ENCODE measurements around the gene PRSS36. TPM values are rescaled to one million over a fixed set of nuclear protein-coding genes. Genes with fewer than 3 reads are reported as not detected.
"Not testable (repeated sequence)": the region's sequence is repeated elsewhere in the genome, so short reads cannot be mapped to it uniquely, and the experiment has no call there.

Gene PRSS36
- total and polyA plus RNA-seq, 9 of the 15 experiments (the other 6 are each of a cell fraction or from before 2014, with no cell fraction given) = 0.09 to 1.2 (median 0.54) TPM; not detected in 2

DNA sequence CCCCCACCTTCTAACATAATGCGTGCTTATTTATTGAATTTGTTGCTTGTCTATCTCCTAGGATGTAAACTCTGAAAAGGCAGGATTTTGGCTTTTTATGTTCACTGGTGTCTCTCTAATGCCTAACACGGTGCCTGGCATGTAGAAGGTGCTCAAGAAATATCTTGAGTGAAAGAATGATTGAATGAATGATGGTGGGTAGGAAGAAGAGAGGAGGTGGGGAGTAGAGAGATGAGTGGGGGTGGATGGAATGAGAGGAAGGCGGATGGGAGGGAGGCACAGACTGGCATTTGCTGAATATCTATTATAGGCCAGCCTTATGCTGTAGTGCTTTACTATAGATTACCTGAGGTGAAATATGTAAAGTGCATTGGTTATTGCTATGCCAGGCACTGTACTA, 2.3 kb downstream of the PRSS36 start:
- Histone ChIP-seq H3K4me1 (replicated peaks in 1 of 2; ENCODE audit: control insufficient read depth in 2 of 2, insufficient read depth in 2 of 2, low read length in 2 of 2) (peaks cover 2 to 34% of the 10 kb centered on the region in 2 experiments; a peak in 4 of 5 replicates), H3K36me3 (ENCODE audit: control insufficient read depth, insufficient read depth, low read length) (no peaks in the 10 kb centered on the region), H3K4me3 (no peak overlapping the region), H3K27ac (ENCODE audit: extremely low read depth, low read depth, low read length) (no peak overlapping the region), H3K27me3 (ENCODE audit: control insufficient read depth in 2 of 2, insufficient read depth in 2 of 2, low read length in 2 of 2) (peaks cover 15 to 21% of the 10 kb centered on the region in 2 experiments; a peak in 4 of 5 replicates), H3K9ac (ENCODE audit: insufficient read depth in 1 of 2, low read depth in 2 of 2, low read length in 2 of 2) (no peak overlapping the region), H2AFZ (ENCODE audit: low read depth, low read length) (no peak overlapping the region), H3K4me2 (ENCODE audit: insufficient read depth, low read length) (peak overlapping the region; percentile 67; the same call in 1 of the 2 replicates), H3K79me2 (ENCODE audit: control insufficient read depth, insufficient read depth, low read length) (no peaks in the 10 kb centered on the region), H3K9me3 (replicated peaks; ENCODE audit: control insufficient read depth, insufficient read depth, low read depth, low read length) (no peaks in the 10 kb centered on the region), H3K9me1 (ENCODE audit: control insufficient read depth, insufficient read depth, low read length) (no peaks in the 10 kb centered on the region), H4K20me1 (replicated peaks; ENCODE audit: control insufficient read depth, insufficient read depth, low read length) (no peaks in the 10 kb centered on the region; the same call in 1 of the 2 replicates)
- TF ChIP-seq BCOR (IDR thresholded peaks at IDR 0.05) (0 out of 2 replicates have a peak, but pooled peaks have one; percentile 28), DDX20 (tag; IDR thresholded peaks at IDR 0.05; ENCODE audit: low read depth) (no peak), ZNF24 (IDR thresholded peaks at IDR 0.05) (peak; percentile 60; the same call in 1 of the 2 replicates), PHB (CRISPR knock-in tag; IDR thresholded peaks at IDR 0.05) (no peak), POLR2AphosphoS2 (IDR thresholded peaks at IDR 0.05; ENCODE audit: low read length) (no peak), MCM2 (IDR thresholded peaks at IDR 0.05; ENCODE audit: low read depth) (no peak)
- no peak for FAIRE-seq
- ChIA-PET POLR2A (interaction anchor here (0.7 kb wide), 1 partner anchor 32 kb away, joined by 3 read pairs; the partner anchor contains the start of gene FUS), CTCF (ENCODE audit: low intra/inter-chr PET ratio) (no interaction called here)
- intact Hi-C loops (cut with micrococcal nuclease) (loop anchor here (10.0 kb wide), 1 partner anchor 163 kb away; the partner anchor contains the start of gene HSD3B7), in situ Hi-C loops (cut with MboI) (no loop called here)
- no peak for ATAC-seq
- 21% methylated on average over 3 of the region's 3 CpGs for WGBS (ENCODE audit: insufficient coverage, low coverage, missing lambda C conversion rate)
- no peak for DNase-seq (ENCODE audit: extremely low read depth in 1 of 4, low spot score in 3 of 4)
- no TSS peak for BruUV-seq (replicated peaks)

- intact Hi-C loops (cut with micrococcal nuclease) = loop anchor here (10.0 kb wide), 1 partner anchor 161 kb away; the partner anchor contains the start of gene HSD3B7
Observed at GRCh38 chr16:31145398-31145990, 4.4 kb downstream of the PRSS36 start.

GRCh38 chr16:31144418-31144817, 5.4 kb downstream of the PRSS36 start:
- CTCF ChIA-PET (ENCODE audit: low intra/inter-chr PET ratio); H4K20me1 ChIP-seq (replicated peaks; ENCODE audit: control insufficient read depth, insufficient read depth, low read length); H3K79me2 ChIP-seq (ENCODE audit: control insufficient read depth, insufficient read depth, low read length); BruUV-seq (replicated peaks); H3K4me3 ChIP-seq; H3K9me3 ChIP-seq (replicated peaks; ENCODE audit: control insufficient read depth, insufficient read depth, low read depth, low read length); H3K27ac ChIP-seq (ENCODE audit: extremely low read depth, low read depth, low read length); H3K9me1 ChIP-seq (ENCODE audit: control insufficient read depth, insufficient read depth, low read length); ATAC-seq; H3K4me2 ChIP-seq (ENCODE audit: insufficient read depth, low read length); H3K36me3 ChIP-seq (ENCODE audit: control insufficient read depth, insufficient read depth, low read length); H2AFZ ChIP-seq (ENCODE audit: low read depth, low read length); FAIRE-seq; DNase-seq (ENCODE audit: extremely low read depth in 1 of 4, low spot score in 3 of 4); in situ Hi-C loops (cut with MboI); H3K9ac ChIP-seq (ENCODE audit: insufficient read depth in 1 of 2, low read depth in 2 of 2, low read length in 2 of 2): not testable (repeated sequence)
- Histone ChIP-seq H3K27me3 (ENCODE audit: control insufficient read depth in 2 of 2, insufficient read depth in 2 of 2, low read length in 2 of 2) (peaks cover 15 to 21% of the 10 kb centered on the region in 2 experiments; a peak in 4 of 5 replicates), H3K4me1 (replicated peaks in 1 of 2; ENCODE audit: control insufficient read depth in 2 of 2, insufficient read depth in 2 of 2, low read length in 2 of 2) (peaks cover 11 to 47% of the 10 kb centered on the region in 2 experiments)
- WGBS (ENCODE audit: insufficient coverage, low coverage, missing lambda C conversion rate) = 41% methylated on average over 7 of the region's 7 CpGs
- intact Hi-C loops (cut with micrococcal nuclease) = loop anchor here (5.0 to 10.0 kb wide), 2 partner anchors 37 to 160 kb away; partner anchors contain the start of genes BCKDK and HSD3B7
- POLR2A ChIA-PET = interaction anchor here (0.7 to 3.5 kb wide), 3 partner anchors 10 to 36 kb away, joined by 3 to 24 read pairs (median 3); partner anchors contain the start of genes FUS and KAT8

More at GRCh38 chr16:31145398-31145990, 4.4 kb downstream of the PRSS36 start:
- no peak for DNase-seq (ENCODE audit: extremely low read depth in 1 of 4, low spot score in 3 of 4)
- peaks cover 11 to 51% of the 10 kb centered on the region in 2 experiments for H3K4me1 ChIP-seq (replicated peaks in 1 of 2; ENCODE audit: control insufficient read depth in 2 of 2, insufficient read depth in 2 of 2, low read length in 2 of 2)
- in situ Hi-C loops (cut with MboI) = no loop called here
- no TSS peak for BruUV-seq (replicated peaks)
- peaks cover 15 to 21% of the 10 kb centered on the region in 2 experiments; a peak in 4 of 5 replicates for H3K27me3 ChIP-seq (ENCODE audit: control insufficient read depth in 2 of 2, insufficient read depth in 2 of 2, low read length in 2 of 2)
- H3K9me1 ChIP-seq (ENCODE audit: control insufficient read depth, insufficient read depth, low read length) = no peaks in the 10 kb centered on the region
- H2AFZ ChIP-seq (ENCODE audit: low read depth, low read length) = no peak overlapping the region
- no peaks in the 10 kb centered on the region; the same call in 1 of the 2 replicates for H4K20me1 ChIP-seq (replicated peaks; ENCODE audit: control insufficient read depth, insufficient read depth, low read length)
- no peaks in the 10 kb centered on the region for H3K79me2 ChIP-seq (ENCODE audit: control insufficient read depth, insufficient read depth, low read length)
- TF ChIP-seq NFATC3 (IDR thresholded peaks at IDR 0.05) (no peak), CEBPB (tag; IDR thresholded peaks at IDR 0.05) (peak; percentile 70)
- H3K36me3 ChIP-seq (ENCODE audit: control insufficient read depth, insufficient read depth, low read length) = no peaks in the 10 kb centered on the region
- no peak overlapping the region for H3K27ac ChIP-seq (ENCODE audit: extremely low read depth, low read depth, low read length)
- H3K4me3 ChIP-seq = no peak overlapping the region
- ATAC-seq = no peak
- ChIA-PET CTCF (ENCODE audit: low intra/inter-chr PET ratio) (no interaction called here), POLR2A (interaction anchor here (0.6 to 3.5 kb wide), 7 partner anchors 11 to 143 kb away, joined by 3 to 24 read pairs (median 3); partner anchors contain the start of gene FUS)
- H3K9me3 ChIP-seq (replicated peaks; ENCODE audit: control insufficient read depth, insufficient read depth, low read depth, low read length) = no peaks in the 10 kb centered on the region
- 10% methylated on average over 12 of the region's 12 CpGs for WGBS (ENCODE audit: insufficient coverage, low coverage, missing lambda C conversion rate)
- no peak overlapping the region for H3K4me2 ChIP-seq (ENCODE audit: insufficient read depth, low read length)
- H3K9ac ChIP-seq (ENCODE audit: insufficient read depth in 1 of 2, low read depth in 2 of 2, low read length in 2 of 2) = no peak overlapping the region
- FAIRE-seq = no peak

All from K562 (cell line).